ENCODE results near the gene PARP16. TPM values are rescaled to one million over a fixed set of nuclear protein-coding genes. Genes with fewer than 3 reads are reported as not detected.

PARP16 gene
- total RNA-seq, 1 donor from 2014 or later, result 12.8 TPM

DNA sequence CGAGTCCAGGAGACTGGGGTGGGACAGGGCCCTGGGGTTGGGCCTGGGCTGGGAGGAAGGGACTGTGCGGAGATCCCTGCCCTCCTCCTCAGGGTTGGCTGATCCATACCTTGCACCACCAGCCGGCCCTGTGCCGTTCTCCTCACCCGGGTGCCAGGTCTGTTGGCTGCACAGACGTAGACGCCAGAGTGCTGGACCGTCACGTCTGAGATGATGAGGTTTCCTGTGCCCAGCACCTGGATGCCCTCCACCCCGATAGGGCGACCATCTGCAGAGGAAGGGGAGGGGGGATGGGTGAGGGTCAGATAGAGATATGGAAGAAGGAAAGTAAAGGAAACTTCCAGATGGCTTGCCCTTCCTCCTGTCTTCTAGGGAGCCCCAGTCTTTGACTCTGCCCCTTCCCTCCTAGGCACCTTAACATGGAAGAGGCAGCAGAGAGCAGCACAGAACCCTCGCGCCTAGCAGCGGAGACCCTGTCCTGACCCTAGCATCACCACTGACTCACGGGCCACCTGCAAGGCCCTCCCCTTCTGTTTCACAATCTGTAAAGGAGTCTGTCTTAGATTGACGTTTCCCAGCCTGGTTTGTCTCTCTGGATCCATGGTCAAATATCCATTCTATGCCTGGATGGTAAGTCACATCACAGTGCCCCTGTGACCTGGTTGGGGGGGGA is 46.6 kb upstream of the PARP16 start:
- intact Hi-C loops (cut with DNase I), result no loop called here
- no peak overlapping the region for H3K27ac ChIP-seq
- DNase-seq (ENCODE audit: extremely low spot score in 2 of 2), result no peak
- H3K9me3 ChIP-seq, result no peaks in the 10 kb centered on the region
- TF ChIP-seq POLR2A (IDR thresholded peaks at IDR 0.05) (no peak), POLR2AphosphoS5 (IDR thresholded peaks at IDR 0.05; ENCODE audit: insufficient read depth in 1 of 2, low read depth in 1 of 2) (no peak)
- TF ChIP-seq, protein P1, sequence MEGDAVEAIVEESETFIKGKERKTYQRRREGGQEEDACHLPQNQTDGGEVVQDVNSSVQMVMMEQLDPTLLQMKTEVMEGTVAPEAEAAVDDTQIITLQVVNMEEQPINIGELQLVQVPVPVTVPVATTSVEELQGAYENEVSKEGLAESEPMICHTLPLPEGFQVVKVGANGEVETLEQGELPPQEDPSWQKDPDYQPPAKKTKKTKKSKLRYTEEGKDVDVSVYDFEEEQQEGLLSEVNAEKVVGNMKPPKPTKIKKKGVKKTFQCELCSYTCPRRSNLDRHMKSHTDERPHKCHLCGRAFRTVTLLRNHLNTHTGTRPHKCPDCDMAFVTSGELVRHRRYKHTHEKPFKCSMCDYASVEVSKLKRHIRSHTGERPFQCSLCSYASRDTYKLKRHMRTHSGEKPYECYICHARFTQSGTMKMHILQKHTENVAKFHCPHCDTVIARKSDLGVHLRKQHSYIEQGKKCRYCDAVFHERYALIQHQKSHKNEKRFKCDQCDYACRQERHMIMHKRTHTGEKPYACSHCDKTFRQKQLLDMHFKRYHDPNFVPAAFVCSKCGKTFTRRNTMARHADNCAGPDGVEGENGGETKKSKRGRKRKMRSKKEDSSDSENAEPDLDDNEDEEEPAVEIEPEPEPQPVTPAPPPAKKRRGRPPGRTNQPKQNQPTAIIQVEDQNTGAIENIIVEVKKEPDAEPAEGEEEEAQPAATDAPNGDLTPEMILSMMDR (IDR thresholded peaks at IDR 0.05), result no peak
- H3K4me3 ChIP-seq, result no peak overlapping the region
- H3K36me3 ChIP-seq, result no peaks in the 10 kb centered on the region
- H3K27me3 ChIP-seq, result no peaks in the 10 kb centered on the region
- H3K4me1 ChIP-seq, result no peaks in the 10 kb centered on the region

DNA sequence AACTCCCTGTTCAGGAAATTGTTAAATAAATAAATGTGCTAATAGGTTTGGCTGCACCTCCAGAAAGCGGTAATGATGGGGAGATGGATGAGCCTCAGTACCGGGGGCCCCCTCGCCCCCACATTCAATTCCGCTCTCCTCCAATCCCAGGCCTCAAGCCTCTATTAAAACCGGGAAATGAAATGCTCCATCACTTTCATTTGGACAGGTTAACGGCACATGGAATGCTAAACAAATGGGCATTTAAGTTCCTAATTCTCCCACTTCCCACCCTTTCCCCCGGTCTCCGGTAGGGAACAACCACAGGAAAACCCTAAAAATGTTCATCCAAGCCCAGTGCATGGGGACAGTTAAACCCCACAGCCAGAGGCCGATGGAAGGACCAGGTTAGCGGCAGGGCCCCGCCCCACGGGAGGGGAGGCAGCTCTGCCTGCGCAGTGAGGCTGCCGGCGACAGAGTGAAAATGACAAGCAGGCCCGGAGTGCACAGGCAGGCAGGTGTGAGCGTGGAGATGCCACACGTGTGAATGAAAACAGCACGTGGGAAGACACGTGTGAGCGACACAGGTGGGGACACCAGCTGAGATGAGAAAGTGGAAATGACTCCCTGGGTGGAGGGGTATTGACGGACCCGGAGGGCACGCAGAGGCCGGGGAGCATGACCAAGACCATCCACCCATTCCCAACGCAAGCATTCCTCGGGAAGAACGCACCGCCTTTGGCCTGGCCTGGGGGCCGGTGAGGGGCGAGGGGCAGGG is 45.9 kb upstream of the PARP16 start:
- no peaks in the 10 kb centered on the region for H3K36me3 ChIP-seq
- intact Hi-C loops (cut with DNase I), result no loop called here
- no peaks in the 10 kb centered on the region for H3K27me3 ChIP-seq
- TF ChIP-seq POLR2AphosphoS5 (IDR thresholded peaks at IDR 0.05; ENCODE audit: insufficient read depth in 1 of 2, low read depth in 1 of 2) (no peak), POLR2A (IDR thresholded peaks at IDR 0.05) (no peak)
- TF ChIP-seq, protein P1 (IDR thresholded peaks at IDR 0.05), result no peak
- H3K27ac ChIP-seq, result no peak overlapping the region
- no peaks in the 10 kb centered on the region for H3K9me3 ChIP-seq
- H3K4me1 ChIP-seq, result no peaks in the 10 kb centered on the region
- no peak overlapping the region for H3K4me3 ChIP-seq
- no peak for DNase-seq (ENCODE audit: extremely low spot score in 2 of 2)

DNA sequence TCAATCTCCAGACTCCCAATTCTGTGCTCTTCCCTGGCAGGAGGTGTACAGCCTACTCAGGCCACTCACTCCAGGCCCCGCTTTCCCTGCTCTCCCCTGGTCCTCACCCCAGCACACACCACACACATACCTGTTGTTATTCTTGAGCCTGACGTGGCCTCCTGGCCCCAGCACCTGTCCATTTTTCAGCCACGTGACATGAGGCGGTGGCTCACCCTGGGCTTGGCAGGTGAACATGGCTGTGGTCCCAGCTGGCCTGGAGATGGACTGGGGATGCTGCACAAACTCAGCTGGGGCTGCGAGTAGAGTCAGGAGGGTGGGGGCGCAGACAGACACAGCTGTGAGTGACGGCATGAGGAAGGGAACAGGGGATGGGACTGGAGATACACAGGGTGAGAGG is 45.1 kb upstream of the PARP16 start:
- Histone ChIP-seq H3K27ac (no peak overlapping the region), H3K4me1 (no peaks in the 10 kb centered on the region), H3K27me3 (no peaks in the 10 kb centered on the region), H3K4me3 (no peak overlapping the region), H3K9me3 (no peaks in the 10 kb centered on the region), H3K36me3 (no peaks in the 10 kb centered on the region)
- intact Hi-C loops (cut with DNase I), result no loop called here
- no peak for DNase-seq (ENCODE audit: extremely low spot score in 2 of 2)
- no peak for TF ChIP-seq POLR2A (IDR thresholded peaks at IDR 0.05)
- no peak for TF ChIP-seq POLR2AphosphoS5 (IDR thresholded peaks at IDR 0.05; ENCODE audit: insufficient read depth in 1 of 2, low read depth in 1 of 2)
- TF ChIP-seq, protein P1 (IDR thresholded peaks at IDR 0.05), result no peak

DNA sequence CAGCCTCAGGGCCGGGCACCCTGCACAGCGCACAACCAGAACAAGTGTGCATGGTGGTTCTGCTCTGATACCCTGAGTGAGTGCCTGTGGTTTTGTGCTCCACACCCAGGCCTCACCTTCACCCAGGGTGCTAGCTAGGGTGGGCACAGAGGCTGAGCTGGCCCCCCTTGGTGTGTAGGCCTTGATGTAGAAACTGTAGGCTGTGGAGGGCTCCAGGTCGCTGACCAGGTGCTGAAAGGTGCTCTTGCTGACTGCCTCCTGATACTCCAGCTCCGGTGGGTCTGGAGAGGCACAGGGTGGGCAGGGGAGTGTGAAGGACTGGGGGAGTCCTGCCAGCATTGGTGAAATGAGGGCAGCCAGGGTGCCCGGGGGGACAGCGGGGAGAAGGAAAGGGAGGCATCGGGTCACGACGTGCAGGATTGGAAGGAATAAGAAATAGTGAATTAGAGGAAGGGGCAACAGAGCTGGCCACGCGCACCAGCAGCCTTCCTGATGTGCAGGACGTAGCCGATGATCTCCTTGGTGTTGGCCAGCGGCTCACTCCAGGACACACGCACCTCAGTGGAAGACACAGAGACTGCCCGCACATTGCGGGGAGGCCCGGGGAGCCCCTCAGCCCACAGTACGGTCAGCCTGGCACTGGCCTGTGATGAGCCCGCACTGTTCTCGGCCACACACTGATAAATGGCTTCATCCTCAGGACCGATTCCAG is 44.4 kb upstream of the PARP16 start:
- intact Hi-C loops (cut with DNase I), result no loop called here
- no peaks in the 10 kb centered on the region for H3K27me3 ChIP-seq
- H3K36me3 ChIP-seq, result no peaks in the 10 kb centered on the region
- TF ChIP-seq POLR2A (IDR thresholded peaks at IDR 0.05) (no peak), POLR2AphosphoS5 (IDR thresholded peaks at IDR 0.05; ENCODE audit: insufficient read depth in 1 of 2, low read depth in 1 of 2) (no peak)
- TF ChIP-seq, protein P1 (IDR thresholded peaks at IDR 0.05), result no peak
- H3K4me1 ChIP-seq, result no peaks in the 10 kb centered on the region
- no peak overlapping the region for H3K27ac ChIP-seq
- no peaks in the 10 kb centered on the region for H3K9me3 ChIP-seq
- DNase-seq (ENCODE audit: extremely low spot score in 2 of 2), result no peak
- no peak overlapping the region for H3K4me3 ChIP-seq

All from vagina (tissue), 2 donors.